Right lobe of liver (tissue), 6 donors: ENCODE measurements around the gene CR2. TPM values are rescaled to one million over a fixed set of nuclear protein-coding genes. Genes with fewer than 3 reads are reported as not detected.

ENCODE experiments used
- ATAC-seq, 4 donors: fragments of 200-7000 bp; cut with Tn5 transposase; one replicate each; pipeline ENCODE4 v1.9.1; 2020; ENCODE audit warnings: mild to moderate bottlenecking in 4 of 4, moderate library complexity in 4 of 4
- DNase-seq, 3 donors: peaks; one replicate each; pipeline ENCODE4 v3.0.0-alpha.2; 2020
- H3K27ac ChIP-seq, 3 donors: fragments of 200-600 bp; one replicate each; pipeline ENCODE4 v1.8.0; 2022
- H3K27me3 ChIP-seq, 2 donors: fragments of 200-600 bp; one replicate each; pipeline ENCODE4 v1.8.0; 2022
- H3K36me3 ChIP-seq, 4 donors: fragments of 200-600 bp; sonication (generic) in 1 of 4; one replicate each; pipeline versions ENCODE4 v1.5.1 to v1.8.0; 2017 to 2022; ENCODE audit warnings: control low read depth in 1 of 4
- H3K4me1 ChIP-seq, 4 donors: fragments of 200-600 bp; sonication (generic) in 1 of 4; one replicate each; pipeline versions ENCODE4 v1.5.1 to v1.8.0; 2017 to 2022; ENCODE audit warnings: control low read depth in 1 of 4
- H3K4me3 ChIP-seq, 3 donors: fragments of 200-600 bp; one replicate each; pipeline ENCODE4 v1.8.0; 2022
- H3K9me3 ChIP-seq, 4 donors: fragments of 200-600 bp; sonication (generic) in 1 of 4; one replicate each; pipeline versions ENCODE4 v1.5.1 to v1.8.0; 2017 to 2022; ENCODE audit warnings: control low read depth in 1 of 4
- CTCF ChIP-seq, 4 donors: fragments of 200-600 bp in 3 of 4; fragments of 450-650 bp in 1 of 4; IDR thresholded peaks; one replicate each; pipeline versions ENCODE4 v1.5.1 to v1.8.0; 2016 to 2022; ENCODE audit warnings: antibody characterized with exemption in 4 of 4, mild to moderate bottlenecking in 2 of 4
- POLR2A ChIP-seq: fragments of 450-650 bp; IDR thresholded peaks from one replicate; pipeline ENCODE4 v1.6.1; 2017; ENCODE audit warnings: antibody characterized with exemption, mild to moderate bottlenecking
- WGBS: methylation state at CpG from one replicate; pipeline ENCODE4 v1.1.6; 2018; ENCODE audit warnings: low coverage, low lambda C conversion rate; ENCODE audit not compliant: insufficient coverage; ENCODE audit errors: missing lambda C conversion rate; 5-methylcytosine and 5-hydroxymethylcytosine counted together
- intact Hi-C, 2 donors: fragments of 100-400 bp; cut with DNase I; formaldehyde crosslinking; loops; one replicate each; pipeline versions ENCODE4 v1.11.2 to v1.14.1; 2022
- total RNA-seq, 6 experiments: library from RNA; depleted of rRNA in 2 of 6; stranded (reverse); fragments of >200 nt in 2 of 6; fragmentation: NEBNext Ultra II Directional in 3 of 6; extraction: Animal tissue kit (Norgen Biotek cat#: 25700) in 3 of 6; gene quantifications; one replicate each; pipeline versions ENCODE4 v1.1.0 to v1.2.4, GENCODE V29; 2016 to 2023
- donor health status: DM: no; HTN: yes; CAD: no.
- donor health status: DM: no; HTN: no; CAD: no.
- donor health status: DM: no; HTN: no; CAD: no.
- donor health status: DM: no; HTN: yes; CAD: no.
- donor health status: DM: no; HTN: yes; CAD: no.

CR2 gene
- total RNA-seq, 6 experiments from 2014 or later, result 0.07 TPM; not detected in 5

- Histone ChIP-seq H3K9me3 (no peaks in the 10 kb centered on the region), H3K4me3 (no peak overlapping the region), H3K27ac (no peak overlapping the region), H3K27me3 (no peaks in the 10 kb centered on the region), H3K4me1 (no peaks in the 10 kb centered on the region), H3K36me3 (no peaks in the 10 kb centered on the region)
- DNase-seq (no peak), ATAC-seq (no peak)
- 70% methylated on average over 9 of the region's 9 CpGs for WGBS
- TF ChIP-seq POLR2A (no peak), CTCF (IDR thresholded peaks at IDR 0.05) (no peak)
- intact Hi-C loops, result no loop called here
Observed at GRCh38 chr1:207421078-207421477, 33.0 kb upstream of the CR2 start.

GRCh38 chr1:207423560-207424292 is 30.4 kb upstream of the CR2 start:
- H3K27ac ChIP-seq, result no peak overlapping the region
- no peaks in the 10 kb centered on the region for H3K36me3 ChIP-seq
- DNase-seq, result no peak
- no peak for ATAC-seq
- no peaks in the 10 kb centered on the region for H3K4me1 ChIP-seq
- 41% methylated on average over 20 of the region's 28 CpGs for WGBS
- no peaks in the 10 kb centered on the region for H3K27me3 ChIP-seq
- no peak overlapping the region for H3K4me3 ChIP-seq
- H3K9me3 ChIP-seq, result no peaks in the 10 kb centered on the region
- intact Hi-C loops, result no loop called here
- no peak for TF ChIP-seq POLR2A

- Histone ChIP-seq H3K36me3 (no peaks in the 10 kb centered on the region), H3K9me3 (no peaks in the 10 kb centered on the region), H3K27me3 (no peaks in the 10 kb centered on the region), H3K4me1 (no peaks in the 10 kb centered on the region), H3K4me3 (no peak overlapping the region), H3K27ac (no peak overlapping the region)
- intact Hi-C loops, result no loop called here
- TF ChIP-seq CTCF (IDR thresholded peaks at IDR 0.05), result no peak
- TF ChIP-seq POLR2A, result no peak
- 25% methylated on average over 2 of the region's 17 CpGs for WGBS
- ATAC-seq (no peak), DNase-seq (no peak)
Observed at GRCh38 chr1:207424570-207425131, 29.5 kb upstream of the CR2 start.

GRCh38 chr1:207427832-207428585 is 26.1 kb upstream of the CR2 start:
- intact Hi-C loops, result no loop called here
- WGBS, result 83% methylated on average over 1 of the region's 1 CpG
- TF ChIP-seq POLR2A (no peak), CTCF (IDR thresholded peaks at IDR 0.05) (no peak)

GRCh38 chr1:207428783-207429182 is 25.3 kb upstream of the CR2 start:
- intact Hi-C loops, result no loop called here

More at GRCh38 chr1:207427832-207428585, 26.1 kb upstream of the CR2 start:
- Histone ChIP-seq H3K4me1 (no peaks in the 10 kb centered on the region), H3K4me3 (no peak overlapping the region), H3K36me3 (no peaks in the 10 kb centered on the region), H3K27ac (no peak overlapping the region), H3K9me3 (no peaks in the 10 kb centered on the region), H3K27me3 (no peaks in the 10 kb centered on the region)
- DNase-seq (no peak), ATAC-seq (no peak)

More at GRCh38 chr1:207428783-207429182, 25.3 kb upstream of the CR2 start:
- DNase-seq (no peak), ATAC-seq (no peak)
- Histone ChIP-seq H3K36me3 (no peaks in the 10 kb centered on the region), H3K27ac (no peak overlapping the region), H3K4me3 (no peak overlapping the region), H3K9me3 (no peaks in the 10 kb centered on the region), H3K27me3 (no peaks in the 10 kb centered on the region), H3K4me1 (no peaks in the 10 kb centered on the region)
- 58% methylated on average over 2 of the region's 2 CpGs for WGBS
- no peak for TF ChIP-seq POLR2A
